GM23338 (cell line): ENCODE measurements around the gene ACSS3.

Experiments used
- CREB1 ChIP-seq: fragments of 250-450 bp; sonication (Bioruptor Pico); IDR thresholded peaks from 2 replicates; pipeline ENCODE4 v1.5.0; 2020; ENCODE audit warnings: low read depth, mild to moderate bottlenecking, moderate library complexity
- ETS1 ChIP-seq: IDR thresholded peaks from 2 replicates; pipeline ENCODE4 v1.6.1; 2016; ENCODE audit warnings: antibody characterized with exemption
- EZH2 ChIP-seq: fragments of 200-600 bp; sonication (generic); IDR thresholded peaks from one replicate; pipeline ENCODE4 v1.8.0; 2017; ENCODE audit warnings: antibody characterized with exemption, mild to moderate bottlenecking, low read depth; ENCODE audit not compliant: unreplicated experiment
- EZH2phosphoT487 ChIP-seq: fragments of 200-600 bp; sonication (generic); IDR thresholded peaks from one replicate; pipeline ENCODE4 v1.8.1; 2018; ENCODE audit warnings: antibody characterized with exemption; ENCODE audit not compliant: unreplicated experiment
- JUNB ChIP-seq: IDR thresholded peaks from one replicate; pipeline ENCODE4 v1.6.1; 2016; ENCODE audit warnings: antibody characterized with exemption; ENCODE audit not compliant: unreplicated experiment
- POLR2AphosphoS5 ChIP-seq: IDR thresholded peaks from 2 replicates; pipeline ENCODE4 v1.6.1; 2016; ENCODE audit warnings: antibody characterized with exemption, low read depth
- REST ChIP-seq: IDR thresholded peaks from one replicate; pipeline ENCODE4 v1.6.1; 2018; ENCODE audit warnings: antibody characterized with exemption; ENCODE audit not compliant: unreplicated experiment
- STAT1 ChIP-seq: IDR thresholded peaks from one replicate; pipeline ENCODE4 v1.6.1; 2016; ENCODE audit warnings: antibody characterized with exemption; ENCODE audit not compliant: unreplicated experiment
- TF ChIP-seq, protein P1 (sequence below), 2 experiments: fragments of 200-600 bp in 1 of 2; sonication (generic) in 1 of 2; conservative IDR thresholded peaks; 2 replicates each; pipeline versions ENCODE4 v1.5.1 to v1.6.1; 2016 to 2017; ENCODE audit warnings: antibody characterized with exemption in 2 of 2, low read depth in 2 of 2, mild to moderate bottlenecking in 2 of 2, moderate library complexity in 1 of 2

DNA sequence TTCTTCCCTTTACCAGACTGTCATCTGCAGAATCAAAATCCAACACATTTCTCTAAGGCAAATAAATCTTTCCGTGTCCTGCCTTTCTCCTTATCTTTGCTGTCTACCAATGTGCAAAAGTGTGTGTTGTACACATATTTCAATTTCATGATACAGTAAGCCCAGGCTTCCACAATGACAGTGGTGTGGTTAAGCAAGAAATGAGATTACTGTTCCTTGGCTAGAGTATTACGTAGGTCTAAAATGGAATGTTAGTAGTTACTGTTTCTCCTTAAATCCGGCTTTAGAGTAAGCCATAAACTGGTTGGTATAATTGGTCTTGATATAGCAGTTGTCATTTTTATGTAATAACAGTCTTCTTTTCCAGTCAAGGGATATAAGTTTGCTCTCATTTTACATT lies 82.0 kb downstream of the ACSS3 start:
- TF ChIP-seq REST (no peak), EZH2 (no peak), CREB1 (CRISPR knock-in tag) (no peak), EZH2phosphoT487 (no peak), POLR2AphosphoS5 (no peak), STAT1 (no peak), ETS1 (no peak), JUNB (no peak)
- TF ChIP-seq, protein P1, sequence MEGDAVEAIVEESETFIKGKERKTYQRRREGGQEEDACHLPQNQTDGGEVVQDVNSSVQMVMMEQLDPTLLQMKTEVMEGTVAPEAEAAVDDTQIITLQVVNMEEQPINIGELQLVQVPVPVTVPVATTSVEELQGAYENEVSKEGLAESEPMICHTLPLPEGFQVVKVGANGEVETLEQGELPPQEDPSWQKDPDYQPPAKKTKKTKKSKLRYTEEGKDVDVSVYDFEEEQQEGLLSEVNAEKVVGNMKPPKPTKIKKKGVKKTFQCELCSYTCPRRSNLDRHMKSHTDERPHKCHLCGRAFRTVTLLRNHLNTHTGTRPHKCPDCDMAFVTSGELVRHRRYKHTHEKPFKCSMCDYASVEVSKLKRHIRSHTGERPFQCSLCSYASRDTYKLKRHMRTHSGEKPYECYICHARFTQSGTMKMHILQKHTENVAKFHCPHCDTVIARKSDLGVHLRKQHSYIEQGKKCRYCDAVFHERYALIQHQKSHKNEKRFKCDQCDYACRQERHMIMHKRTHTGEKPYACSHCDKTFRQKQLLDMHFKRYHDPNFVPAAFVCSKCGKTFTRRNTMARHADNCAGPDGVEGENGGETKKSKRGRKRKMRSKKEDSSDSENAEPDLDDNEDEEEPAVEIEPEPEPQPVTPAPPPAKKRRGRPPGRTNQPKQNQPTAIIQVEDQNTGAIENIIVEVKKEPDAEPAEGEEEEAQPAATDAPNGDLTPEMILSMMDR (conservative IDR thresholded peaks at IDR 0.05; ENCODE audit: low read depth in 2 of 2): no peak
